Stomach (tissue), 4 donors: ENCODE measurements around the gene EFEMP1.

Experiments used
- CTCF ChIP-seq, 7 experiments: fragments of 450-650 bp in 4 of 7; fragments of 200-600 bp in 3 of 7; sonication (generic) in 3 of 7; IDR thresholded peaks; one replicate each; pipeline ENCODE4 v1.5.1; 2016 to 2019; ENCODE audit warnings: antibody characterized with exemption in 7 of 7, control low read depth in 2 of 7, mild to moderate bottlenecking in 1 of 7
- EP300 ChIP-seq: sonication (generic); formaldehyde crosslinking; IDR thresholded peaks from one replicate; pipeline ENCODE4 v1.6.1; 2017; ENCODE audit warnings: antibody characterized with exemption
- POLR2A ChIP-seq, 4 donors: fragments of 450-650 bp; IDR thresholded peaks; one replicate each; pipeline ENCODE4 v1.6.1; 2016; ENCODE audit warnings: antibody characterized with exemption in 4 of 4, control low read depth in 2 of 4, mild to moderate bottlenecking in 1 of 4, moderate library complexity in 1 of 4
- POLR2AphosphoS5 ChIP-seq, 3 donors: sonication (generic); formaldehyde crosslinking; IDR thresholded peaks; one replicate each; pipeline ENCODE4 v1.6.1; 2016; ENCODE audit warnings: antibody characterized with exemption in 3 of 3

- TF ChIP-seq POLR2AphosphoS5 (IDR thresholded peaks at IDR 0.05) = no peak
- TF ChIP-seq POLR2A (IDR thresholded peaks at IDR 0.05) = no peak
- TF ChIP-seq CTCF (IDR thresholded peaks at IDR 0.05) = no peak
- TF ChIP-seq EP300 = no peak
These were observed 23.2 kb upstream of the EFEMP1 start for GRCh38 chr2:55946793-55947192.
